Measurements from ENCODE around the gene RERE. TPM values are rescaled to one million over a fixed set of nuclear protein-coding genes. Genes with fewer than 3 reads are reported as not detected.

The RERE gene
- total RNA-seq, 2 donors from 2014 or later: 74.5 to 128 TPM

DNA sequence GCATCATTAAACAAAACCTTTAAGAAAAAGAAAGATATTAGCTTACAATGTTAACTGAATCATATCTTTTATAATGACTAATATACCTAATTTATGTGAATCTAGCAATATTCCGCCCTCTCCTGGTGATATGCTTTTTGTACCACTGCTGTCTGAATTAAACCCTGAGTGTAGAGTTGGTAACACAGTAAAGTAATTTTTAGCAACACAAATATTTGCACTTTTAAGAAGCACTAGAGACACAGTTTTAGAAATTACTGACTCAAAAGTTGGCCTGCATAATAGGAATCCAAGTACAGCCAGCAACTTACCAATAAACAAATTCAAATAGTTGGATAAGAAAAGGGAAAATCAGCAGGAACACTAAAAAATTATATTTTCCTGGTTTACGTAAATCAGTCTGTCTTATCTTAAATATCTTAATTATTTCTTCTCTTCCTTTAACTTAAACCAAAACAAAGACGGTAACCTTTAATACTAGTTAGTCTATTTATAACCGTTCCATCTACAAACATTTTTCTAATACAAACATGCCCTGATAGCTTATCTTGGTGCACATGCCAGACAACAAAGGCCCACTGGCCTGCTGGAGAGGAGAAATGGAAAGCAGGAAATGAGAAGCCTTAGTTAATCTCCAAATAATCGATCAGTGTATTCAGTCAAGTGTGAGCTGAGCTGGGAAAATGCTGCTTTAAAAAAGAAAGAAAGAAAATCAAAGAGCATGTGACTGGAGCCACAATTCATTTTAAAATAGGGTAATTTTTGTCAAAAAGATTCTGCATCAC is 246.0 kb downstream of the RERE start:
- Histone ChIP-seq H3K9me3 (no peaks in the 10 kb centered on the region), H3K27me3 (no peaks in the 10 kb centered on the region), H3K36me3 (replicated peaks in 1 of 2; ENCODE audit: insufficient read depth in 1 of 2, low read depth in 2 of 2) (no peaks in the 10 kb centered on the region), H3K27ac (peak overlapping the region in 3 of 4 donors; percentile 62 to 83 (median 69)), H3K4me3 (no peak overlapping the region), H3K4me1 (peaks cover 65% of the 10 kb centered on the region)
- DNase-seq (peak; percentile 22 to 51 (median 40)), ATAC-seq (peak; percentile 87)
- TF ChIP-seq POLR2A (IDR thresholded peaks at IDR 0.05): no peak
- TF ChIP-seq, protein P1, sequence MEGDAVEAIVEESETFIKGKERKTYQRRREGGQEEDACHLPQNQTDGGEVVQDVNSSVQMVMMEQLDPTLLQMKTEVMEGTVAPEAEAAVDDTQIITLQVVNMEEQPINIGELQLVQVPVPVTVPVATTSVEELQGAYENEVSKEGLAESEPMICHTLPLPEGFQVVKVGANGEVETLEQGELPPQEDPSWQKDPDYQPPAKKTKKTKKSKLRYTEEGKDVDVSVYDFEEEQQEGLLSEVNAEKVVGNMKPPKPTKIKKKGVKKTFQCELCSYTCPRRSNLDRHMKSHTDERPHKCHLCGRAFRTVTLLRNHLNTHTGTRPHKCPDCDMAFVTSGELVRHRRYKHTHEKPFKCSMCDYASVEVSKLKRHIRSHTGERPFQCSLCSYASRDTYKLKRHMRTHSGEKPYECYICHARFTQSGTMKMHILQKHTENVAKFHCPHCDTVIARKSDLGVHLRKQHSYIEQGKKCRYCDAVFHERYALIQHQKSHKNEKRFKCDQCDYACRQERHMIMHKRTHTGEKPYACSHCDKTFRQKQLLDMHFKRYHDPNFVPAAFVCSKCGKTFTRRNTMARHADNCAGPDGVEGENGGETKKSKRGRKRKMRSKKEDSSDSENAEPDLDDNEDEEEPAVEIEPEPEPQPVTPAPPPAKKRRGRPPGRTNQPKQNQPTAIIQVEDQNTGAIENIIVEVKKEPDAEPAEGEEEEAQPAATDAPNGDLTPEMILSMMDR (IDR thresholded peaks at IDR 0.05): peak in 6 of 7 experiments; percentile 25 to 59 (median 52)
- WGBS, 2 donors: 3 to 6% methylated on average over 5 of the region's 5 CpGs
- intact Hi-C loops (cut with DNase I): no loop called here

DNA sequence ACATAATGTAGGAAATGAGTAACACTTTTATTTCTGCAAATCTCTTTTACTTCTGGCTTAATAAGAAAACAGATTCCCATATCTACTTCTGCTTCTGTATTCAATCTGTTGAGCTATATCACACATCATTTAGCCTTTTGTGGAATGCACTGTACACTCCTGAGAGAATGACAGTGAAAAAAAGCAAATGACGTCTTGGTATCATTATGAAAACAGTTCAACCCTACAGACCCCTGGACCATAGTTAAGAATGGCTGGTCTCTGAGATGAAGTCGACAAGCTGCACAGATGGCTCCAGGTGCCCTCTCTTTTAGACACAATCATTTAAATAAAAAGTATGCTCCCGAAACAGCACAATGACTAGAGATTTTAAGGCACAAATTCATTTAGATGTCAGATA is 247.0 kb downstream of the RERE start:
- TF ChIP-seq POLR2A (IDR thresholded peaks at IDR 0.05): no peak
- TF ChIP-seq, protein P1 (IDR thresholded peaks at IDR 0.05): no peak
- intact Hi-C loops (cut with DNase I): no loop called here
- Histone ChIP-seq H3K27ac (peak overlapping the region in 1 of 4 donors; percentile 83), H3K36me3 (replicated peaks in 1 of 2; ENCODE audit: insufficient read depth in 1 of 2, low read depth in 2 of 2) (no peaks in the 10 kb centered on the region), H3K27me3 (no peaks in the 10 kb centered on the region), H3K9me3 (no peaks in the 10 kb centered on the region), H3K4me3 (no peak overlapping the region), H3K4me1 (peaks cover 56% of the 10 kb centered on the region)
- WGBS, 2 donors: 28 to 40% methylated on average over 3 of the region's 3 CpGs
- ATAC-seq (no peak), DNase-seq (no peak)

DNA sequence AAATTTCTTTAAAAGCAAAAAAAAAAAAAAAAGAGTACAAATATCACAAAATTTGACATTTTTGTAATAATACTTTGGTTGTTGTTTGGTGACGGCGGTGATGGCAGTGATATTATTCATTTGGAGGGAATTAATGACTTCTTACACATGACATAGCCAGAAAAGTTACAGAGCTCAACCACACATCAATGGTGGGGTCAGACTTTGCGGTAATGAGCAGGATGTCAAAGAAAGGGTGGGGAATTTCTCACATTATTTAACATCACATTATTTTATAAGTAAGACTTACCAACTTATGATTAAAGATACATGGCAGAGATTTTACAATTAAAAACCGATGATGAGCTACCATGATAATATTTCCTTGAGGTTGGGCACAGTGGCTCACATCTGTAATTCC is 248.2 kb downstream of the RERE start:
- Histone ChIP-seq H3K36me3 (replicated peaks in 1 of 2; ENCODE audit: insufficient read depth in 1 of 2, low read depth in 2 of 2) (no peaks in the 10 kb centered on the region), H3K9me3 (no peaks in the 10 kb centered on the region), H3K27ac (peak overlapping the region in 1 of 4 donors; percentile 34), H3K4me1 (peaks cover 52% of the 10 kb centered on the region), H3K4me3 (no peak overlapping the region), H3K27me3 (no peaks in the 10 kb centered on the region)
- ATAC-seq: no peak
- TF ChIP-seq POLR2A (IDR thresholded peaks at IDR 0.05): no peak
- TF ChIP-seq, protein P1 (IDR thresholded peaks at IDR 0.05): no peak
- DNase-seq: no peak
- WGBS, 2 donors: 97% methylated on average over 4 of the region's 4 CpGs
- intact Hi-C loops (cut with DNase I): no loop called here

DNA sequence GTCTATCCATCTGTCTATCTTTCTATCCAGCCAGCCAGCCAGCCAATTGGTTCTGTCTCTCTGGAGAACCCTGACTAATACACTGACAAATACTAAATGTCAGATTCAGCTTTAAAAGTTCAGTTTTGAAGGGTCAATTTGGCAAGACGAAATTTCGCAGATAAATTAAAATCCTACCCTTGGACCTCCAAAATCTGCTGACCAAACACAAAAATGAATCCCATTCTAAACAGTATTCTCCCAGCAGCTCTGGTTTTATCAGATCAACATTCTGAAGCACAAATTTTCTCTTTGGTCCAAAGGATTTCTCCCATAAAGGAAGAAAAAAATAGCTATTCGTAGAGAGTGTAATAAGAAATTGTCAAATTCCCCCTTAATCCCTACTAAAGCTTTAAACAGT is 248.6 kb downstream of the RERE start:
- intact Hi-C loops (cut with DNase I): no loop called here
- H3K4me3 ChIP-seq: no peak overlapping the region
- H3K9me3 ChIP-seq: no peaks in the 10 kb centered on the region
- TF ChIP-seq POLR2A (IDR thresholded peaks at IDR 0.05): no peak
- TF ChIP-seq, protein P1 (IDR thresholded peaks at IDR 0.05): no peak
- H3K27ac ChIP-seq: no peak overlapping the region
- ATAC-seq (no peak), DNase-seq (no peak)
- no peaks in the 10 kb centered on the region for H3K27me3 ChIP-seq
- H3K4me1 ChIP-seq: peaks cover 53% of the 10 kb centered on the region
- H3K36me3 ChIP-seq (replicated peaks in 1 of 2; ENCODE audit: insufficient read depth in 1 of 2, low read depth in 2 of 2): no peaks in the 10 kb centered on the region
- 94 to 98% methylated on average over 3 of the region's 3 CpGs for WGBS, 2 donors

- Histone ChIP-seq H3K27ac (no peak overlapping the region), H3K4me3 (no peak overlapping the region), H3K27me3 (no peaks in the 10 kb centered on the region), H3K4me1 (peaks cover 51% of the 10 kb centered on the region), H3K36me3 (replicated peaks in 1 of 2; ENCODE audit: insufficient read depth in 1 of 2, low read depth in 2 of 2) (no peaks in the 10 kb centered on the region), H3K9me3 (no peaks in the 10 kb centered on the region)
- intact Hi-C loops (cut with DNase I): no loop called here
- ATAC-seq (no peak), DNase-seq (no peak)
- 88 to 95% methylated on average over 1 of the region's 1 CpG for WGBS, 2 donors
- TF ChIP-seq POLR2A (IDR thresholded peaks at IDR 0.05): no peak
- TF ChIP-seq, protein P1 (IDR thresholded peaks at IDR 0.05): no peak
Measured at GRCh38 chr1:8567146-8567545, 250.3 kb downstream of the RERE start.

All from body of pancreas (tissue), 4 donors.